ENCODE measurements around the gene RAB37. TPM values are rescaled to one million over a fixed set of nuclear protein-coding genes. Genes with fewer than 3 reads are reported as not detected.

Gene RAB37
- total RNA-seq, 1 donor from 2014 or later = 0.38 TPM

DNA sequence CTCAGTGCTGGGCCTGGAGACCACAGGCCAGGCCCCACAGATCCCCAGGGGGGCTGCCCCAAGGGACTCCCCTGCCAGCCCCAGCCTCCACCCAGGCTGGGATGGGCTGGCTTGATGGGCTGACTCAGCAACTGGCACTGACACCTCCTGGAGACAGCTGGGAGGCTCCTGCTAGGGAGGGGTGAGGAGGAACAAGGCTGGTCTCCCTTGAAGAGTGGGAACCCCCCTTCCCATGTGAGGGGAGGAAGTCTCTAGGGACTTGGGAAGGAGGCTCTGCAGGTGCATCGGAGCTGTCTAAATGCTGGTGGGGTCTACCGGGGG is 21.8 kb downstream of the RAB37 start:
- DNase-seq (ENCODE audit: low spot score in 2 of 2, unreplicated experiment in 2 of 2) = no peak
- Mint-ChIP-seq H3K27me3 (ENCODE audit: low read depth) (no peaks in the 10 kb centered on the region), H3K36me3 (no peaks in the 10 kb centered on the region), H3K4me1 (peaks cover 63% of the 10 kb centered on the region), H3K27ac (peak overlapping the region; percentile 77), H3K4me3 (no peak overlapping the region), H3K9me3 (no peaks in the 10 kb centered on the region)
- TF ChIP-seq, protein P1, sequence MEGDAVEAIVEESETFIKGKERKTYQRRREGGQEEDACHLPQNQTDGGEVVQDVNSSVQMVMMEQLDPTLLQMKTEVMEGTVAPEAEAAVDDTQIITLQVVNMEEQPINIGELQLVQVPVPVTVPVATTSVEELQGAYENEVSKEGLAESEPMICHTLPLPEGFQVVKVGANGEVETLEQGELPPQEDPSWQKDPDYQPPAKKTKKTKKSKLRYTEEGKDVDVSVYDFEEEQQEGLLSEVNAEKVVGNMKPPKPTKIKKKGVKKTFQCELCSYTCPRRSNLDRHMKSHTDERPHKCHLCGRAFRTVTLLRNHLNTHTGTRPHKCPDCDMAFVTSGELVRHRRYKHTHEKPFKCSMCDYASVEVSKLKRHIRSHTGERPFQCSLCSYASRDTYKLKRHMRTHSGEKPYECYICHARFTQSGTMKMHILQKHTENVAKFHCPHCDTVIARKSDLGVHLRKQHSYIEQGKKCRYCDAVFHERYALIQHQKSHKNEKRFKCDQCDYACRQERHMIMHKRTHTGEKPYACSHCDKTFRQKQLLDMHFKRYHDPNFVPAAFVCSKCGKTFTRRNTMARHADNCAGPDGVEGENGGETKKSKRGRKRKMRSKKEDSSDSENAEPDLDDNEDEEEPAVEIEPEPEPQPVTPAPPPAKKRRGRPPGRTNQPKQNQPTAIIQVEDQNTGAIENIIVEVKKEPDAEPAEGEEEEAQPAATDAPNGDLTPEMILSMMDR (IDR thresholded peaks at IDR 0.05; ENCODE audit: unreplicated experiment) = no peak

DNA sequence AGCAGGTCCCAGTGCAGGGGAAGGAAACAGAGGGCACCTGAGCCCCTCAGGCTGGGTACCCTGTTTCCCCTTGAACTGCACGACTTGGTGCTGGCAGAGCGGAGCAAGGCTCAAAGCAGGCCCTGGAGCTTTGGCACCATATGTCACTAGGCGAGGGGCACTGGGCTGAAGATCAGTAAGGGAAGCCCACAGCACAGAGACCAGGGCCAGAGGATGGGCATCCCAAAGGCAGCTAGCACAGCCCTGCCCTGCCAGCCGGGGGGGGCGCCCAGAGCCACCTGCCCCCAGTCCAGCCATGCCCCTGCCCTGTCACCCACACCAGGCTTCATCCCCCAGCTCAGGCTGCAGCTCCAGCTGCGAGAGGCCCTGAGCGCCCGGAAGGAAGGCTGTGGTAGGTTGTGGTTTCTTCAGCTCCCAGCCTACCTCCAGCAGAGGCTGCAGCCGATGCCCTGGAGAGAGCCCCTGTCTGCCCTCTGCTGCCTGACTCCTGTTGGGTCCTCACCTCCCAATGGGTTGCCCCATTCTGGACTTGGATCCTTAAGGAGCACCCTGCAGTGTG is 22.3 kb downstream of the RAB37 start:
- peak overlapping the region; percentile 83 for H3K27ac Mint-ChIP-seq
- DNase-seq (ENCODE audit: low spot score in 2 of 2, unreplicated experiment in 2 of 2) = no peak
- peaks cover 68% of the 10 kb centered on the region for H3K4me1 Mint-ChIP-seq
- TF ChIP-seq, protein P1 (IDR thresholded peaks at IDR 0.05; ENCODE audit: unreplicated experiment) = no peak
- H3K4me3 Mint-ChIP-seq = no peak overlapping the region
- no peaks in the 10 kb centered on the region for H3K27me3 Mint-ChIP-seq (ENCODE audit: low read depth)
- no peaks in the 10 kb centered on the region for H3K36me3 Mint-ChIP-seq
- no peaks in the 10 kb centered on the region for H3K9me3 Mint-ChIP-seq

DNA sequence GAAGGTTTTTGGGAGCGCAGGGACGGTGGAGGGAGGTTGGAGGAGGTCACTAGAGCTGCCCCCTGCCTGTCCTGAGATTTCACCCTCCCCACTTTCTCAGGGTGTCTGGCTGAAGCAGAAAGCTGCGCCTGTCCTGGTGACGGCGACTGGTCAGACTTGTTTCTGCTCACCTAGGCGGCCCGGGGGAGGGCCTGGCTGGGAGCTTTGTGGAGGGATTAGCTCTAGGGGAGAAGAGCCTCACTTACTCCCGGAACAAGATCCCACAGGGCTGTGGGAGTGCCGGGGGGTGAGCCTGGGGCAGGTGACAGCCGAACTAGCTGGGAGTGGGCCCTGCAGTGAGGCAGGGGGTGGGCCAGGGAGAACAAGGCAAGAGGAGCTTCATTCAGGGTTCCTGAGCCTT is 22.9 kb downstream of the RAB37 start:
- TF ChIP-seq, protein P1 (IDR thresholded peaks at IDR 0.05; ENCODE audit: unreplicated experiment) = no peak
- peak in 1 of 2 experiments; percentile 68 for DNase-seq (ENCODE audit: low spot score in 2 of 2, unreplicated experiment in 2 of 2)
- Mint-ChIP-seq H3K36me3 (no peaks in the 10 kb centered on the region), H3K4me1 (peaks cover 73% of the 10 kb centered on the region), H3K4me3 (no peak overlapping the region), H3K9me3 (no peaks in the 10 kb centered on the region), H3K27ac (peak overlapping the region; percentile 83), H3K27me3 (ENCODE audit: low read depth) (no peaks in the 10 kb centered on the region)

DNA sequence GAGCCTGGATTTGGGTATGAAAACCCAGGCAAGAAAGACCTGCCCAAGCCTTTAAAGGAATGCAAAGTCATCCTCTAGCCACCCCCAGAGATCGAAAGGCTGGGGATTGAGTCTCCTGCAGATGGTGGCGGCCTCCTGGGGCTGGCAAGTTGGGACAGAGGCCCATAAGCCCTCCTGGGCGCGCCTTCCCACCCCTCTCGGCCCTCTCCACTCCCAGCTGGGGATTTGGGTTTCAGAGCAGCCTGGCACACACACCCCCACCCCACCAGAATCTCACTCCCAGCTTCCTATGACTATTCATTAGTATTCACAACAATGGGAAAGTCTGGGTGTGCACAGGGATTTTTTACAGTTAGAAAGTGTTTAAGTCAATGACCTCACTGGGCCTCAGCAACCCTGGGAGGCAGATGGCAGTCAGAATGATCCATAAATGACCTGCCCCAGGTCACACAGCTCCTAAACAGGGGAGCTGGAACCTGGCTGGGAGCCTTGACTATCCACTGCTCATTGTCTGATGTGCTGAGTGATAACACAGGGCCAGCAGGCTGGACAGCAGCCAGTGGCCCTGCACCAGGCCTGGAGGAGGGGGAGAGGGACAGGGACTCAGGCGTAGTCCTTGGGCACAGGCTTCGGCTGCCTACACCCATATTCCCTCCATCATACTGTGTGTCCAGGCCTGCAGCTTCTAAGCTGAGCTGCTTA is 23.5 kb downstream of the RAB37 start:
- Mint-ChIP-seq H3K4me3 (peak overlapping the region; percentile 17), H3K27me3 (ENCODE audit: low read depth) (no peaks in the 10 kb centered on the region), H3K27ac (peak overlapping the region; percentile 83), H3K4me1 (peaks cover 73% of the 10 kb centered on the region), H3K36me3 (no peaks in the 10 kb centered on the region), H3K9me3 (no peaks in the 10 kb centered on the region)
- TF ChIP-seq, protein P1 (IDR thresholded peaks at IDR 0.05; ENCODE audit: unreplicated experiment) = no peak
- DNase-seq (ENCODE audit: low spot score in 2 of 2, unreplicated experiment in 2 of 2) = no peak

DNA sequence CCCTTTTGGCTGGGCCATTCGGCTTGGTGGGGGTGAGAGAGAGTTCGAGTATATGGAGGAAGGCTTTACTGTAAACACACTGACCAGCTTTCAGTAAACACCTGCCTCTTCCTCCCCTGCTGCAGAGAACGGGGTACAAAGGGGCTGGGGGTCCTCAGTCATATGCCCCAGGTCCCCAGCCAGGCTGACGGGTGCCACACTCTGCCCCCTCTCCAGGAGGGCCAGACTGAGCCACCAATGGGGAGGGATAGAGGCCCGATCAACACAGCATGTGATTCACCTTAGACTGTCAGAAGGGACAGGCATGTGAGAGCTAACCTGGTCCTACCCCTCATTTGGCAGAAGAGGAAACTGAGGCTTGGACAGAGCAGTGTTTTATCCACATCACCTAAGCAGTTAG is 24.4 kb downstream of the RAB37 start:
- Mint-ChIP-seq H3K27ac (peak overlapping the region; percentile 83), H3K4me1 (peaks cover 73% of the 10 kb centered on the region)
- TF ChIP-seq, protein P1 (IDR thresholded peaks at IDR 0.05; ENCODE audit: unreplicated experiment) = no peak

More for the DNA sequence above, 24.4 kb downstream of the RAB37 start:
- H3K4me3 Mint-ChIP-seq = no peak overlapping the region
- H3K27me3 Mint-ChIP-seq (ENCODE audit: low read depth) = no peaks in the 10 kb centered on the region
- H3K36me3 Mint-ChIP-seq = no peaks in the 10 kb centered on the region
- no peaks in the 10 kb centered on the region for H3K9me3 Mint-ChIP-seq
- DNase-seq (ENCODE audit: low spot score in 2 of 2, unreplicated experiment in 2 of 2) = no peak
